ENCODE measurements around the gene SP140L.

GRCh38 chr2:230430957-230431910 lies 104.2 kb downstream of the SP140L start:
- no peak for TF ChIP-seq CTCF (IDR thresholded peaks at IDR 0.05 in 8 of 11, conservative IDR thresholded peaks at IDR 0.05 in 3 of 11)
- TF ChIP-seq POLR2A (IDR thresholded peaks at IDR 0.05), result no peak
